Prostate gland (tissue), 2 donors: ENCODE data around the gene SCYL1.

ENCODE experiments used
- CTCF ChIP-seq, 4 experiments: fragments of 200-600 bp in 2 of 4; fragments of 450-650 bp in 2 of 4; sonication (generic) in 2 of 4; IDR thresholded peaks; 1 replicate in 3 of 4; 2 replicates in 1 of 4; pipeline ENCODE4 v1.5.1; 2016 to 2019; ENCODE audit warnings: antibody characterized with exemption in 4 of 4, mild to moderate bottlenecking in 2 of 4, moderate library complexity in 2 of 4
- POLR2A ChIP-seq: fragments of 450-650 bp; IDR thresholded peaks from one replicate; pipeline ENCODE4 v1.6.1; 2016; ENCODE audit warnings: antibody characterized with exemption, mild to moderate bottlenecking
- POLR2AphosphoS5 ChIP-seq: sonication (generic); formaldehyde crosslinking; IDR thresholded peaks from one replicate; pipeline ENCODE4 v1.6.1; 2017; ENCODE audit warnings: antibody characterized with exemption

DNA sequence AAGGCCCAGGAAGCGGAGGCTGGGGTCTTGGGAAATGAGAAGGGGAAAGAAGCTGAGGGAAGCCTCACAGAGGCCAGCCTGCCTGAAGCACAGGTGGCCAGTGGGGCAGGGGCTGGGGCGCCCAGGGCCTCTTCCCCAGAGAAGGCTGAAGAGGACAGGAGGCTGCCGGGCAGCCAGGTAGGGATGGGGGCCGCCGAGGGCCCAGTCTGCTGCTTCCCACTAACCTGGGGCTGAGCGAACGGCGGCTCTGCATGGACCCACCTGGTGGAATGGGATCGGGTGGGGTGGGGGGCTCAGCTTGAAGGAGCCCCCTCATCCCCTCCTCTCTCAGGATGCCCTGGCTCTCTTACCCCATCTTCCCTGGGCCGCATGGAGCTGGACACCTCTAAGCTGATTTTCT is 58.7 kb downstream of the SCYL1 start:
- TF ChIP-seq POLR2A: no peak
- no peak for TF ChIP-seq CTCF (IDR thresholded peaks at IDR 0.05)
- no peak for TF ChIP-seq POLR2AphosphoS5
